B cell (primary cell): ENCODE measurements around the gene TOP2B. TPM values are rescaled to one million over a fixed set of nuclear protein-coding genes. Genes with fewer than 3 reads are reported as not detected.

Experiments used
- ATAC-seq: fragments of 200-7000 bp; cut with Tn5 transposase; one replicate; pipeline ENCODE4 v1.10.0; 2021; ENCODE audit warnings: low read depth, mild to moderate bottlenecking, moderate number of reproducible peaks, moderate library complexity
- CTCF ChIA-PET: fragments of 350-600 bp; sonication (Branson Sonifier 250); formaldehyde crosslinking; loops from one replicate; lab custom pipeline; 2021; ENCODE audit warnings: antibody characterized with exemption, inconsistent platforms; lab: Charles Lee
- POLR2A ChIA-PET: fragments of 350-600 bp; sonication (Branson Sonifier 250); formaldehyde crosslinking; loops from one replicate; lab custom pipeline; 2021; ENCODE audit warnings: antibody characterized with exemption; lab: Charles Lee
- DNase-seq: peaks from one replicate; pipeline ENCODE4 v3.0.0; 2013
- H2AFZ ChIP-seq: 2 replicates; pipeline ENCODE4 v1.6.1; 2012; ENCODE audit warnings: mild to moderate bottlenecking, low read depth, low read length; ENCODE audit not compliant: insufficient read depth, poor library complexity, severe bottlenecking
- H3K27ac ChIP-seq, 2 donors: 1 replicate in 1 of 2; 2 replicates in 1 of 2; pipeline ENCODE4 v1.5.1; 2012 to 2013; ENCODE audit warnings: low read length in 2 of 2, mild to moderate bottlenecking in 2 of 2, moderate library complexity in 1 of 2
- H3K27me3 ChIP-seq, 4 experiments: fragments of 200-600 bp in 1 of 4; sonication (generic) in 1 of 4; replicated peaks in 1 of 4; 1 replicate in 2 of 4; 2 replicates in 2 of 4; pipeline versions ENCODE4 v1.6.1 to v1.7.0; 2013 to 2016; ENCODE audit warnings: low read length in 3 of 4, mild to moderate bottlenecking in 2 of 4, mixed read lengths in 1 of 4, moderate library complexity in 1 of 4; ENCODE audit not compliant: insufficient read depth in 4 of 4, control insufficient read depth in 3 of 4; ENCODE audit errors: control extremely low read depth in 1 of 4
- H3K36me3 ChIP-seq, 2 experiments: replicated peaks in 1 of 2; 1 replicate in 1 of 2; 2 replicates in 1 of 2; pipeline versions ENCODE4 v1.6.1 to v1.7.1; 2013; ENCODE audit warnings: low read length in 1 of 2; ENCODE audit not compliant: insufficient read depth in 2 of 2, control insufficient read depth in 1 of 2; ENCODE audit errors: control extremely low read depth in 1 of 2, extremely low read depth in 1 of 2
- H3K4me1 ChIP-seq, 2 donors: fragments of 200-600 bp in 1 of 2; sonication (generic) in 1 of 2; 1 replicate in 1 of 2; 2 replicates in 1 of 2; pipeline versions ENCODE4 v1.5.1 to v1.6.1; 2013 to 2017; ENCODE audit warnings: low read length in 2 of 2; ENCODE audit not compliant: control insufficient read depth in 2 of 2, insufficient read depth in 2 of 2
- H3K4me2 ChIP-seq: replicated peaks from 2 replicates; pipeline ENCODE3; 2012; ENCODE audit warnings: mild to moderate bottlenecking, low read depth, low read length; ENCODE audit not compliant: poor library complexity, severe bottlenecking
- H3K4me3 ChIP-seq, 5 experiments: fragments of 200-600 bp in 1 of 5; sonication (generic) in 1 of 5; 1 replicate in 3 of 5; 2 replicates in 2 of 5; pipeline versions ENCODE4 v1.5.1 to v1.7.0; 2011 to 2016; ENCODE audit warnings: low read length in 4 of 5, mild to moderate bottlenecking in 4 of 5, low read depth in 2 of 5, control low read depth in 1 of 5, moderate library complexity in 1 of 5; ENCODE audit not compliant: insufficient read depth in 1 of 5; ENCODE audit errors: control extremely low read depth in 1 of 5, extremely low read depth in 1 of 5
- H3K79me2 ChIP-seq: fragments of 200-600 bp; sonication (generic); one replicate; pipeline ENCODE4 v1.6.0; 2016; ENCODE audit warnings: low read length; ENCODE audit not compliant: control insufficient read depth, insufficient read depth
- H3K9ac ChIP-seq: fragments of 200-600 bp; sonication (generic); 2 replicates; pipeline ENCODE4 v1.6.1; 2017; ENCODE audit warnings: mild to moderate bottlenecking, low read length, moderate library complexity
- H3K9me3 ChIP-seq, 3 donors: one replicate each; pipeline versions ENCODE4 v1.6.1 to v1.7.1; 2013; ENCODE audit warnings: low read length in 2 of 3; ENCODE audit not compliant: control insufficient read depth in 2 of 3, insufficient read depth in 1 of 3; ENCODE audit errors: control extremely low read depth in 1 of 3
- H4K20me1 ChIP-seq: 2 replicates; pipeline ENCODE4 v1.6.0; 2012; ENCODE audit warnings: mild to moderate bottlenecking, low read length; ENCODE audit not compliant: insufficient read depth, control insufficient read depth, poor library complexity, severe bottlenecking
- H3K27ac Mint-ChIP-seq: one replicate; pipeline ENCODE4 v1.8.0; 2021; ENCODE audit warnings: mixed read lengths
- H3K27me3 Mint-ChIP-seq: one replicate; pipeline ENCODE4 v1.8.0; 2021; ENCODE audit warnings: mixed read lengths
- H3K4me1 Mint-ChIP-seq: one replicate; pipeline ENCODE4 v1.8.0; 2021; ENCODE audit warnings: mixed read lengths
- H3K4me3 Mint-ChIP-seq: one replicate; pipeline ENCODE4 v1.8.0; 2021; ENCODE audit warnings: mixed read lengths
- H3K9me3 Mint-ChIP-seq: one replicate; pipeline ENCODE4 v1.8.0; 2022; ENCODE audit warnings: mixed read lengths; ENCODE audit not compliant: insufficient read depth
- EZH2 ChIP-seq: IDR thresholded peaks from 2 replicates; pipeline ENCODE4 v1.6.1; 2012; ENCODE audit warnings: borderline replicate concordance, low read depth, mild to moderate bottlenecking, moderate library complexity, low read length; ENCODE audit not compliant: insufficient read depth, poor library complexity, severe bottlenecking
- WGBS: methylation state at CpG from one replicate; pipeline ENCODE4 v1.1.5; 2013; ENCODE audit warnings: missing lambda C conversion rate; ENCODE audit not compliant: insufficient coverage; 5-methylcytosine and 5-hydroxymethylcytosine counted together
- intact Hi-C: fragments of 100-400 bp; cut with micrococcal nuclease; formaldehyde crosslinking; loops from one replicate; pipeline ENCODE4 v1.10.0; 2022
- polyA plus RNA-seq: library from polyadenylated mRNA; depleted of rRNA; stranded (reverse); fragments of >200 nt; gene quantifications from 2 replicates; pipeline ENCODE4 v1.2.3, GENCODE V29; 2012
- total RNA-seq, 2 donors: library from RNA; stranded (reverse); fragments of 120-200 nt in 1 of 2; gene quantifications; 1 replicate in 1 of 2; 2 replicates in 1 of 2; pipeline versions ENCODE4 v1.2.3 to v1.2.4, GENCODE V29; 2013 to 2022
- TF ChIP-seq, protein P1 (sequence below): fragments of 200-600 bp; IDR thresholded peaks from one replicate; pipeline ENCODE4 v1.8.0; 2022; ENCODE audit warnings: antibody characterized with exemption, mild to moderate bottlenecking

The TOP2B gene
- total and polyA plus RNA-seq, 2 donors (not counting 1 experiment from before 2014, with no cell fraction given) = 22.2 to 149 TPM

DNA sequence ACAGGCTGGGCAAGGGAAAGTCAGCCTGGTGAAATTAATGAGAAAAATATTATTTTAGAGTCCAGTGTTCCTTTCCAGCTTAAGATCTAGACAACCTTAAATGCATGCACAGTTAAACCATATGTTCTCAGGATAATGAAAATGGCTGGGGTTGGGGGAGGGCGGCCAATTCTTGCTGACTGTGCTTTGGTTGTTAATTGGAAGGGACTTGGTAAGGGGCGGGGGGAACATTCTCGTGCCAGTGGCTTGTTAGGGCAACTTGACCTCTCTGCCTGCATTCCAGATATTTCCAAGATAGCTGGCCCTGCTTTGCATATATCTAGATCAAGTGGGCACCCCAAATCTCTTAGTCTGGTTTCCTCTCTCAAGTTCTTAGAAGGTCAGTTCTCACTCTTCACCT, 112.5 kb downstream of the TOP2B start:
- Histone ChIP-seq H3K9ac (no peak overlapping the region), H3K4me3 (no peak overlapping the region), H3K79me2 (no peaks in the 10 kb centered on the region), H3K9me3 (no peaks in the 10 kb centered on the region), H3K4me1 (no peaks in the 10 kb centered on the region), H2AFZ (no peak overlapping the region), H4K20me1 (no peaks in the 10 kb centered on the region), H3K27me3 (no peaks in the 10 kb centered on the region), H3K4me2 (no peak overlapping the region), H3K27ac (no peak overlapping the region), H3K36me3 (no peaks in the 10 kb centered on the region)
- ChIA-PET POLR2A (no interaction called here), CTCF (no interaction called here)
- no peak for DNase-seq
- Mint-ChIP-seq H3K4me1 (no peaks in the 10 kb centered on the region), H3K9me3 (no peaks in the 10 kb centered on the region), H3K27me3 (peaks cover 10% of the 10 kb centered on the region), H3K27ac (no peak overlapping the region), H3K4me3 (no peak overlapping the region)
- WGBS = 100% methylated on average over 2 of the region's 3 CpGs
- no peak for TF ChIP-seq EZH2
- TF ChIP-seq, protein P1, sequence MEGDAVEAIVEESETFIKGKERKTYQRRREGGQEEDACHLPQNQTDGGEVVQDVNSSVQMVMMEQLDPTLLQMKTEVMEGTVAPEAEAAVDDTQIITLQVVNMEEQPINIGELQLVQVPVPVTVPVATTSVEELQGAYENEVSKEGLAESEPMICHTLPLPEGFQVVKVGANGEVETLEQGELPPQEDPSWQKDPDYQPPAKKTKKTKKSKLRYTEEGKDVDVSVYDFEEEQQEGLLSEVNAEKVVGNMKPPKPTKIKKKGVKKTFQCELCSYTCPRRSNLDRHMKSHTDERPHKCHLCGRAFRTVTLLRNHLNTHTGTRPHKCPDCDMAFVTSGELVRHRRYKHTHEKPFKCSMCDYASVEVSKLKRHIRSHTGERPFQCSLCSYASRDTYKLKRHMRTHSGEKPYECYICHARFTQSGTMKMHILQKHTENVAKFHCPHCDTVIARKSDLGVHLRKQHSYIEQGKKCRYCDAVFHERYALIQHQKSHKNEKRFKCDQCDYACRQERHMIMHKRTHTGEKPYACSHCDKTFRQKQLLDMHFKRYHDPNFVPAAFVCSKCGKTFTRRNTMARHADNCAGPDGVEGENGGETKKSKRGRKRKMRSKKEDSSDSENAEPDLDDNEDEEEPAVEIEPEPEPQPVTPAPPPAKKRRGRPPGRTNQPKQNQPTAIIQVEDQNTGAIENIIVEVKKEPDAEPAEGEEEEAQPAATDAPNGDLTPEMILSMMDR = no peak
- intact Hi-C loops = no loop called here
- no peak for ATAC-seq

DNA sequence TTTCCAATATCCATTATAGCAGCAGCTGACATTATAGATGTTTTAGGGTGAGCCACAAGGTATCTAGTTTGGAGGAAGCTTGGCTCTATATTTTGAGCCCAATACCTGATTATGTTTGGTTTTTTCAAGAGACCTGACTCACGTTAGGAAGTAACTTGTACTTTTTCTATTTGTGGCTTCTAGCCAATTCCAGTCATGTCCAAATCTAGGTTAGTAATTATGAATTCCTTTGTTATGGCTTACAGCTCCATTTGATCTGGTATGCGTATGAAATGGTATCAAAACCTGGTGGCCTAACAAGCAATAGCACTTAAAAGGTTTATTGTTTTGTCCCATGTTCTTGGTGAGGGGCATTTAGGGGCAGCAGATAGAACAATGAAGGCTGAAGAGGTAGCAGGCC, 115.9 kb downstream of the TOP2B start:
- 100% methylated on average over 1 of the region's 2 CpGs for WGBS
- H3K27ac ChIP-seq = no peak overlapping the region
- H3K4me2 ChIP-seq = no peak overlapping the region
- ChIA-PET CTCF (no interaction called here), POLR2A (no interaction called here)
- Mint-ChIP-seq H3K9me3 (no peaks in the 10 kb centered on the region), H3K27me3 (peaks cover 15% of the 10 kb centered on the region), H3K4me1 (no peaks in the 10 kb centered on the region), H3K4me3 (no peak overlapping the region), H3K27ac (no peak overlapping the region)
- H3K4me1 ChIP-seq = no peaks in the 10 kb centered on the region
- H3K4me3 ChIP-seq = no peak overlapping the region
- peaks cover 0 to 2% (median 0%) of the 10 kb centered on the region in 4 experiments for H3K27me3 ChIP-seq
- TF ChIP-seq EZH2 = no peak
- TF ChIP-seq, protein P1 = no peak
- H3K9ac ChIP-seq = no peak overlapping the region
- no peaks in the 10 kb centered on the region for H3K36me3 ChIP-seq
- no peaks in the 10 kb centered on the region for H3K79me2 ChIP-seq
- DNase-seq (no peak), ATAC-seq (no peak)
- peaks cover 0 to 3% (median 0%) of the 10 kb centered on the region in 3 donors for H3K9me3 ChIP-seq
- no peak overlapping the region for H2AFZ ChIP-seq
- H4K20me1 ChIP-seq = no peaks in the 10 kb centered on the region
- intact Hi-C loops = no loop called here
